HepG2 (cell line): ENCODE results near the gene SBK2. TPM values are rescaled to one million over a fixed set of nuclear protein-coding genes. Genes with fewer than 3 reads are reported as not detected.
A peak's percentile ranks its signal among the peaks of the same experiment; 100 is the strongest.

Experiments
- DMAP1 ChIP-seq: IDR thresholded peaks from 2 replicates; pipeline ENCODE4 v1.6.1; 2016
- EEA1 ChIP-seq: sonication (generic); formaldehyde crosslinking; IDR thresholded peaks from 2 replicates; pipeline ENCODE4 v1.5.1; 2020; ENCODE audit warnings: mild to moderate bottlenecking, missing genetic modification reagents, borderline replicate concordance
- ETV5 ChIP-seq: IDR thresholded peaks from 2 replicates; pipeline ENCODE4 v1.6.1; 2018; ENCODE audit warnings: missing biosample characterization, missing genetic modification reagents, inconsistent platforms, borderline replicate concordance
- GABPA ChIP-seq, 2 experiments: IDR thresholded peaks; 2 replicates each; pipeline ENCODE4 v1.6.1; 2011 to 2016; ENCODE audit warnings: low read depth in 2 of 2, low read length in 1 of 2, missing biosample characterization in 1 of 2, missing genetic modification characterization in 1 of 2
- GLI4 ChIP-seq: sonication (generic); formaldehyde crosslinking; IDR thresholded peaks from 2 replicates; pipeline ENCODE4 v1.5.1; 2020; ENCODE audit warnings: missing genetic modification reagents, mild to moderate bottlenecking, moderate library complexity, borderline replicate concordance
- HBP1 ChIP-seq: IDR thresholded peaks from 2 replicates; pipeline ENCODE4 v1.6.1; 2016; ENCODE audit warnings: low read depth, control low read depth
- KDM5A ChIP-seq: fragments of 200-600 bp; sonication (generic); IDR thresholded peaks from 2 replicates; pipeline ENCODE4 v1.7.0; 2018; ENCODE audit warnings: antibody characterized with exemption, mild to moderate bottlenecking, low read length, borderline replicate concordance
- NR2F2 ChIP-seq: IDR thresholded peaks from 2 replicates; pipeline ENCODE4 v1.6.1; 2012; ENCODE audit warnings: low read depth, inconsistent platforms, borderline replicate concordance
- TERF1 ChIP-seq: sonication (generic); formaldehyde crosslinking; IDR thresholded peaks from 2 replicates; pipeline ENCODE4 v1.8.0; 2022; ENCODE audit warnings: mild to moderate bottlenecking, missing genetic modification reagents, moderate library complexity
- ZBTB40 ChIP-seq, 2 experiments: fragments of 450-650 bp in 1 of 2; sonication (generic) in 1 of 2; formaldehyde crosslinking in 1 of 2; IDR thresholded peaks; 2 replicates each; pipeline versions ENCODE4 v1.6.1 to v1.8.0; 2016 to 2022; ENCODE audit warnings: antibody characterized with exemption in 1 of 2, mild to moderate bottlenecking in 1 of 2, missing genetic modification reagents in 1 of 2
- ZMYM3 ChIP-seq: sonication (generic); formaldehyde crosslinking; IDR thresholded peaks from 2 replicates; pipeline ENCODE4 v1.5.1; 2020; ENCODE audit warnings: mild to moderate bottlenecking, missing genetic modification reagents
- ZNF253 ChIP-seq: sonication (generic); formaldehyde crosslinking; IDR thresholded peaks from 2 replicates; pipeline ENCODE4 v1.8.0; 2022; ENCODE audit warnings: mild to moderate bottlenecking, missing genetic modification reagents, borderline replicate concordance
- ZNF281 ChIP-seq: sonication (generic); formaldehyde crosslinking; IDR thresholded peaks from 2 replicates; pipeline ENCODE4 v1.4.0; 2020; ENCODE audit warnings: missing genetic modification reagents, borderline replicate concordance
- polyA plus RNA-seq, 8 experiments: library from polyadenylated mRNA; depleted of rRNA in 3 of 8; stranded (reverse) in 7 of 8; unstranded in 1 of 8; fragments of >200 nt; fragmentation: Illumina TruSeq in 4 of 8; extraction: Trizol in 4 of 8; gene quantifications; 2 replicates each; pipeline versions ENCODE4 v1.2.1 to v1.2.3, GENCODE V29; 2011 to 2016; ENCODE audit warnings: low read depth in 4 of 8, missing spikeins in 1 of 8, mixed read lengths in 1 of 8; ENCODE audit not compliant: insufficient read depth in 1 of 8
- total RNA-seq, 5 experiments: library from RNA; depleted of rRNA; stranded (reverse); fragments of >200 nt; fragmentation: Illumina TruSeq; extraction: Trizol; gene quantifications; 2 replicates each; pipeline ENCODE4 v1.2.3, GENCODE V29; 2016; ENCODE audit warnings: low read depth in 1 of 5

The SBK2 gene
- total and polyA plus RNA-seq, 2 of the 13 experiments (the other 11 are each of a cell fraction or from before 2014, with no cell fraction given) = 0.24 TPM; not detected in 1

DNA sequence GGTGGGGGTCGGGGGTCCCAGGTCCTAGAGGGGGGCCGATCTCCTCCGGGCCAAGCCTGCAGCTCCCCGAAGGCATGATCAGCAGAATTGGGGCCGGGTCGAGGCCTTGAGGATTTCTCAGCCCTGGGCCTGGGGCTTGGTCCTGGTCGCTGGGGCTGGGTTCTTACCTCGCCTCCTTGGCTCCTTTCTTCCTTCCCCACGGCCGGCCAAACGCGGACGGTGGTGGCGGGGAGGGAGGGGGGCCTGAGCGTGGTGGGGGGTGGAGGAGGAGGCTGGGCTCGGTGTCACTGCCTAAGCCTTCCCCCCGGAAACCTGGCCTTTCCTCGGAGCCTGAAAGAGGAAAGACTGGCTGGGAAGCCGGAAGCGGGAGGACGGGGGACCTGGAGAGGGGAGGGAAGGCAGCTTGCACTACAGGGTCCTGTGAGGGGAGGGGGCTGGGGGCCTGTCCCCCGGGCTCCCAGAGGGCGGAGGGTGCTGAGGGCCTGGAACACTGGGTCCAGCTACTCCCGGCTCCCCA is 43.8 kb upstream of the SBK2 start, which contains the start of gene ZNF579 (continued):
- TF ChIP-seq ZBTB40 (IDR thresholded peaks at IDR 0.05) (peak; percentile 69), ZBTB40 (CRISPR knock-in tag; IDR thresholded peaks at IDR 0.05) (no peak), ZMYM3 (peak; percentile 66; the same call in 1 of the 2 replicates), NR2F2 (peak; percentile 34; the same call in 1 of the 2 replicates), DMAP1 (peak; percentile 33; the same call in 1 of the 2 replicates), TERF1 (CRISPR knock-in tag) (no peak), GLI4 (CRISPR knock-in tag) (0 out of 2 replicates have a peak, but pooled peaks have one; percentile 24), HBP1 (CRISPR knock-in tag) (peak; percentile 90; the same call in 1 of the 2 replicates), GABPA (IDR thresholded peaks at IDR 0.05; ENCODE audit: low read depth, low read length) (peak; percentile 84), GABPA (CRISPR knock-in tag; IDR thresholded peaks at IDR 0.05; ENCODE audit: low read depth) (peak; percentile 93), ZNF253 (CRISPR knock-in tag) (no peak), ETV5 (CRISPR knock-in tag) (peak; percentile 74), KDM5A (peak; percentile 78; the same call in 1 of the 2 replicates), EEA1 (CRISPR knock-in tag) (no peak), ZNF281 (CRISPR knock-in tag) (peak; percentile 75; the same call in 1 of the 2 replicates)
